Measurements from ENCODE around the gene TRMT10B.
"Not testable (repeated sequence)": the region's sequence is repeated elsewhere in the genome, so short reads cannot be mapped to it uniquely, and the experiment has no call there.

The TRMT10B gene

GRCh38 chr9:37801959-37802711, 48.5 kb downstream of the TRMT10B start:
- DNase-seq = no peak

GRCh38 chr9:37806271-37806670, 52.7 kb downstream of the TRMT10B start:
- no peak for DNase-seq

- DNase-seq = not testable (repeated sequence)
Measured at GRCh38 chr9:37809676-37810075, 56.1 kb downstream of the TRMT10B start.

DNA sequence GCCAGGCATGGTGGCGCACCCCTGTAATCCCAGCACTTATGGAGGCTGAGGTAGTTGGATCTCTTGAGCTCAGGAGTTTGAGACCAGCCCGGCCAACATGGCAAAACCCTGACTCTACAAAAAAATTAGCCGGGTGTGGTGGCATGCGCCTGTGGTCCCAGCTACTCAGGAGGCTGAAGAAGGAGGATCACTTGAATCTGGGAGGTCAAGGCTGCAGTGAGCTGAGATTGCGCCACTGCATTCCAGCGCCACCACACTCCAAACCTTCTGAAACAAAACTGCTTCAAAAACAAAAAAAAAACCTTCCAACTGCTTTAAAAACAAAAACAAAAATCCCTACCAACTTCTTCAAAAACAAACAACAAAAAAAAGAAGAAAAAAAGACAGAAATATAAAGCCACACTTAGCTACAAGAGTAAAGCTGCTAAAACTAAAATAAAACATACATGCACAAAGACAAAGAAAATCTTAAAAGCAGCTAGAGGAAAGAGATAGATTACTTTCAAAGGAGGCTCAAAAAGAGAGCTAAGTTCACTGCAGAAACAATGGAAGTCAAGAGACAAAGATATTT, 58.4 kb downstream of the TRMT10B start:
- no peak for DNase-seq

GRCh38 chr9:37812773-37813379, 59.3 kb downstream of the TRMT10B start:
- no peak for DNase-seq

- no peak for DNase-seq
Measured at GRCh38 chr9:37818849-37819248, 65.2 kb downstream of the TRMT10B start.

GRCh38 chr9:37820142-37820541, 66.5 kb downstream of the TRMT10B start:
- no peak for DNase-seq

GRCh38 chr9:37825174-37825573, 71.6 kb downstream of the TRMT10B start:
- not testable (repeated sequence) for DNase-seq

DNA sequence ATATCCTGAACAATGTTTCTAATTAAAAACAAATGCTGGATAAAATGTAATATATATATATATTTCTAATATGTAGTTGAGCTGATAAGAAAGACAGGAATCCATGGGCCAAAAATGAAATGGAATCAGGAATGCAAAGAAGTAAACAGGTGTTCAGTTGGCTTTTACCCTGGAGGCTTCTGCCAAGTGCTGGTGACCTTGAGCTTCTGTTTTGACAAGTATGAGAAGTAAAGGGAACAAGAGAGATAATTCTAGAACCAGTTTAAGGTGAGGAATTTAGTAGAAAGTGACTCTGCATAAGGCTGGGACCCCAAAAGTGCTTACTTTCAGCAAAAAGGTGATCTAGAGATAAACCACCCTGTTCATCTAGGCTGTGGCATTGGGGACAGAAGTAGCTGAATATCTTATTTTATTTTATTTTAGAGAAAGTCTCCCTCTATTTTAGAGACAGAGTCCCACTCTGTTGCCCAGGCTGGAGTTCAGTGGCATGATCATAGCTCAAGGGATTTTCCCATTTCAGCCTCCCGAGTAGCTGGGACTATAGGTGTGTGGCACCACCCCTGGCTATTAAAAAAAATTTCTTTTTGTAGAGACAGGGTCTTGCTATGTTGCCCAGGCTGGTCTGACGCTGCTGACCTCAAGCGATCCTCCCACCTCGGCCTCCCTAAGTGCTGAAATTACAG, 74.0 kb downstream of the TRMT10B start:
- no peak for DNase-seq
